B cell (primary cell): ENCODE measurements around the gene AMMECR1L. TPM values are rescaled to one million over a fixed set of nuclear protein-coding genes. Genes with fewer than 3 reads are reported as not detected.

Source experiments
- ATAC-seq: fragments of 200-7000 bp; cut with Tn5 transposase; one replicate; pipeline ENCODE4 v1.10.0; 2021; ENCODE audit warnings: low read depth, mild to moderate bottlenecking, moderate number of reproducible peaks, moderate library complexity
- CTCF ChIA-PET: fragments of 350-600 bp; sonication (Branson Sonifier 250); formaldehyde crosslinking; loops from one replicate; lab custom pipeline; 2021; ENCODE audit warnings: antibody characterized with exemption, inconsistent platforms; lab: Charles Lee
- POLR2A ChIA-PET: fragments of 350-600 bp; sonication (Branson Sonifier 250); formaldehyde crosslinking; loops from one replicate; lab custom pipeline; 2021; ENCODE audit warnings: antibody characterized with exemption; lab: Charles Lee
- DNase-seq: peaks from one replicate; pipeline ENCODE4 v3.0.0; 2013
- H2AFZ ChIP-seq: 2 replicates; pipeline ENCODE4 v1.6.1; 2012; ENCODE audit warnings: mild to moderate bottlenecking, low read depth, low read length; ENCODE audit not compliant: insufficient read depth, poor library complexity, severe bottlenecking
- H3K27ac ChIP-seq, 2 donors: 1 replicate in 1 of 2; 2 replicates in 1 of 2; pipeline ENCODE4 v1.5.1; 2012 to 2013; ENCODE audit warnings: low read length in 2 of 2, mild to moderate bottlenecking in 2 of 2, moderate library complexity in 1 of 2
- H3K27me3 ChIP-seq, 4 experiments: fragments of 200-600 bp in 1 of 4; sonication (generic) in 1 of 4; replicated peaks in 1 of 4; 1 replicate in 2 of 4; 2 replicates in 2 of 4; pipeline versions ENCODE4 v1.6.1 to v1.7.0; 2013 to 2016; ENCODE audit warnings: low read length in 3 of 4, mild to moderate bottlenecking in 2 of 4, mixed read lengths in 1 of 4, moderate library complexity in 1 of 4; ENCODE audit not compliant: insufficient read depth in 4 of 4, control insufficient read depth in 3 of 4; ENCODE audit errors: control extremely low read depth in 1 of 4
- H3K36me3 ChIP-seq, 2 experiments: replicated peaks in 1 of 2; 1 replicate in 1 of 2; 2 replicates in 1 of 2; pipeline versions ENCODE4 v1.6.1 to v1.7.1; 2013; ENCODE audit warnings: low read length in 1 of 2; ENCODE audit not compliant: insufficient read depth in 2 of 2, control insufficient read depth in 1 of 2; ENCODE audit errors: control extremely low read depth in 1 of 2, extremely low read depth in 1 of 2
- H3K4me1 ChIP-seq, 2 donors: fragments of 200-600 bp in 1 of 2; sonication (generic) in 1 of 2; 1 replicate in 1 of 2; 2 replicates in 1 of 2; pipeline versions ENCODE4 v1.5.1 to v1.6.1; 2013 to 2017; ENCODE audit warnings: low read length in 2 of 2; ENCODE audit not compliant: control insufficient read depth in 2 of 2, insufficient read depth in 2 of 2
- H3K4me2 ChIP-seq: replicated peaks from 2 replicates; pipeline ENCODE3; 2012; ENCODE audit warnings: mild to moderate bottlenecking, low read depth, low read length; ENCODE audit not compliant: poor library complexity, severe bottlenecking
- H3K4me3 ChIP-seq, 5 experiments: fragments of 200-600 bp in 1 of 5; sonication (generic) in 1 of 5; 1 replicate in 3 of 5; 2 replicates in 2 of 5; pipeline versions ENCODE4 v1.5.1 to v1.7.0; 2011 to 2016; ENCODE audit warnings: low read length in 4 of 5, mild to moderate bottlenecking in 4 of 5, low read depth in 2 of 5, control low read depth in 1 of 5, moderate library complexity in 1 of 5; ENCODE audit not compliant: insufficient read depth in 1 of 5; ENCODE audit errors: control extremely low read depth in 1 of 5, extremely low read depth in 1 of 5
- H3K79me2 ChIP-seq: fragments of 200-600 bp; sonication (generic); one replicate; pipeline ENCODE4 v1.6.0; 2016; ENCODE audit warnings: low read length; ENCODE audit not compliant: control insufficient read depth, insufficient read depth
- H3K9ac ChIP-seq: fragments of 200-600 bp; sonication (generic); 2 replicates; pipeline ENCODE4 v1.6.1; 2017; ENCODE audit warnings: mild to moderate bottlenecking, low read length, moderate library complexity
- H3K9me3 ChIP-seq, 3 donors: one replicate each; pipeline versions ENCODE4 v1.6.1 to v1.7.1; 2013; ENCODE audit warnings: low read length in 2 of 3; ENCODE audit not compliant: control insufficient read depth in 2 of 3, insufficient read depth in 1 of 3; ENCODE audit errors: control extremely low read depth in 1 of 3
- H4K20me1 ChIP-seq: 2 replicates; pipeline ENCODE4 v1.6.0; 2012; ENCODE audit warnings: mild to moderate bottlenecking, low read length; ENCODE audit not compliant: insufficient read depth, control insufficient read depth, poor library complexity, severe bottlenecking
- H3K27ac Mint-ChIP-seq: one replicate; pipeline ENCODE4 v1.8.0; 2021; ENCODE audit warnings: mixed read lengths
- H3K27me3 Mint-ChIP-seq: one replicate; pipeline ENCODE4 v1.8.0; 2021; ENCODE audit warnings: mixed read lengths
- H3K4me1 Mint-ChIP-seq: one replicate; pipeline ENCODE4 v1.8.0; 2021; ENCODE audit warnings: mixed read lengths
- H3K4me3 Mint-ChIP-seq: one replicate; pipeline ENCODE4 v1.8.0; 2021; ENCODE audit warnings: mixed read lengths
- H3K9me3 Mint-ChIP-seq: one replicate; pipeline ENCODE4 v1.8.0; 2022; ENCODE audit warnings: mixed read lengths; ENCODE audit not compliant: insufficient read depth
- CTCF ChIP-seq: fragments of 200-600 bp; IDR thresholded peaks from one replicate; pipeline ENCODE4 v1.8.0; 2022; ENCODE audit warnings: antibody characterized with exemption, mild to moderate bottlenecking
- EZH2 ChIP-seq: IDR thresholded peaks from 2 replicates; pipeline ENCODE4 v1.6.1; 2012; ENCODE audit warnings: borderline replicate concordance, low read depth, mild to moderate bottlenecking, moderate library complexity, low read length; ENCODE audit not compliant: insufficient read depth, poor library complexity, severe bottlenecking
- WGBS: methylation state at CpG from one replicate; pipeline ENCODE4 v1.1.5; 2013; ENCODE audit warnings: missing lambda C conversion rate; ENCODE audit not compliant: insufficient coverage; 5-methylcytosine and 5-hydroxymethylcytosine counted together
- intact Hi-C: fragments of 100-400 bp; cut with micrococcal nuclease; formaldehyde crosslinking; loops from one replicate; pipeline ENCODE4 v1.10.0; 2022
- polyA plus RNA-seq: library from polyadenylated mRNA; depleted of rRNA; stranded (reverse); fragments of >200 nt; gene quantifications from 2 replicates; pipeline ENCODE4 v1.2.3, GENCODE V29; 2012
- total RNA-seq, 2 donors: library from RNA; stranded (reverse); fragments of 120-200 nt in 1 of 2; gene quantifications; 1 replicate in 1 of 2; 2 replicates in 1 of 2; pipeline versions ENCODE4 v1.2.3 to v1.2.4, GENCODE V29; 2013 to 2022

AMMECR1L gene
- total and polyA plus RNA-seq, 2 donors (not counting 1 experiment from before 2014, with no cell fraction given) = 8.3 to 15.2 TPM

- ChIA-PET POLR2A (no interaction called here), CTCF (no interaction called here)
- no peak for DNase-seq
- ATAC-seq = no peak
- H3K4me3 Mint-ChIP-seq = no peak overlapping the region
- Histone ChIP-seq H3K27ac (no peak overlapping the region), H3K9me3 (peaks cover 2 to 23% (median 21%) of the 10 kb centered on the region in 3 donors), H3K27me3 (peaks cover 0 to 11% (median 4%) of the 10 kb centered on the region in 4 experiments), H3K4me1 (no peaks in the 10 kb centered on the region), H3K9ac (no peak overlapping the region), H3K36me3 (no peaks in the 10 kb centered on the region), H3K4me3 (no peak overlapping the region), H3K79me2 (no peaks in the 10 kb centered on the region), H3K4me2 (no peak overlapping the region), H2AFZ (no peak overlapping the region), H4K20me1 (no peaks in the 10 kb centered on the region)
- TF ChIP-seq EZH2 = no peak
- TF ChIP-seq CTCF = no peak
- peaks cover 22% of the 10 kb centered on the region for H3K27me3 Mint-ChIP-seq
- no peaks in the 10 kb centered on the region for H3K4me1 Mint-ChIP-seq
- WGBS = 81% methylated on average over 3 of the region's 8 CpGs
- peaks cover 5% of the 10 kb centered on the region for H3K9me3 Mint-ChIP-seq
- H3K27ac Mint-ChIP-seq = no peak overlapping the region
- intact Hi-C loops = no loop called here
These were observed 66.8 kb downstream of the AMMECR1L start for GRCh38 chr2:127818794-127819425.

- intact Hi-C loops = no loop called here
These were observed 67.5 kb downstream of the AMMECR1L start for GRCh38 chr2:127818241-127818640.

More at GRCh38 chr2:127818241-127818640, 67.5 kb downstream of the AMMECR1L start:
- Mint-ChIP-seq H3K9me3 (peaks cover 5% of the 10 kb centered on the region), H3K4me3 (no peak overlapping the region), H3K27ac (no peak overlapping the region), H3K27me3 (peaks cover 22% of the 10 kb centered on the region), H3K4me1 (no peaks in the 10 kb centered on the region)
- DNase-seq = no peak
- Histone ChIP-seq H4K20me1 (no peaks in the 10 kb centered on the region), H3K9ac (no peak overlapping the region), H3K4me3 (no peak overlapping the region), H2AFZ (no peak overlapping the region), H3K4me2 (no peak overlapping the region), H3K4me1 (no peaks in the 10 kb centered on the region), H3K27ac (no peak overlapping the region), H3K79me2 (no peaks in the 10 kb centered on the region), H3K36me3 (no peaks in the 10 kb centered on the region), H3K9me3 (peaks cover 2 to 23% (median 21%) of the 10 kb centered on the region in 3 donors), H3K27me3 (peaks cover 0 to 11% (median 4%) of the 10 kb centered on the region in 4 experiments)
- CTCF ChIA-PET = no interaction called here
- no peak for TF ChIP-seq EZH2
- no peak for ATAC-seq
- POLR2A ChIA-PET = interaction anchor here (0.6 kb wide), 1 partner anchor 73 kb away, joined by 7 read pairs; no protein-coding TSS in a partner anchor
- 57% methylated on average over 1 of the region's 5 CpGs for WGBS
